Fibroblast of the conjunctiva (primary cell): ENCODE data around the gene NEB.

Source experiments
- DNase-seq: peaks from one replicate; pipeline ENCODE4 v3.0.0-alpha.2; 2010; ENCODE audit warnings: low read depth

Gene NEB

GRCh38 chr2:151733771-151734672 lies at the start of gene NEB:
Gene NEB, minus strand, starts transcription at chr2:151734476. Its CDS starts 1,320 bp downstream, at chr2:151733156.
- DNase-seq, result no peak

DNA sequence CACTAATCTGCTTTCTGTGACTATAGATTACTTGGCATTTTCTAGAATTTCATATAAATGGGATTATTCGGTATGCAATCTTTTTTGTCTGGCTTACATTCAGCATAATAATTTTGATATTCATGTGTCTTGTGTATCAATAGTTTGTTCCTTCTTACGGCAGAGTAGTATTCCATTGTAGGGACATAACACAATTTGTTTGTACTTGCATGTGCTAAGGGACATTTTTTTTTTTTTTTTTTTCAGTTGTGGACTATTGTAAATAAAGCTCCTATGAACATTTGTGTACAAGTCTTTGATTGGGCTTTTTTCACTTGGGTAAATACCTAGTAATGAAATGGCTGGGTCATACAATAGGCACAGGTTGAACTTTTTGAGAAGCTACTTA lies 48.9 kb upstream of the NEB start:
- no peak for DNase-seq

GRCh38 chr2:151782378-151783132 lies 48.3 kb upstream of the NEB start:
- DNase-seq, result no peak

GRCh38 chr2:151781642-151782041 lies 47.4 kb upstream of the NEB start:
- DNase-seq, result no peak

- DNase-seq, result no peak
These were observed 46.7 kb upstream of the NEB start for GRCh38 chr2:151780938-151781337.

DNA sequence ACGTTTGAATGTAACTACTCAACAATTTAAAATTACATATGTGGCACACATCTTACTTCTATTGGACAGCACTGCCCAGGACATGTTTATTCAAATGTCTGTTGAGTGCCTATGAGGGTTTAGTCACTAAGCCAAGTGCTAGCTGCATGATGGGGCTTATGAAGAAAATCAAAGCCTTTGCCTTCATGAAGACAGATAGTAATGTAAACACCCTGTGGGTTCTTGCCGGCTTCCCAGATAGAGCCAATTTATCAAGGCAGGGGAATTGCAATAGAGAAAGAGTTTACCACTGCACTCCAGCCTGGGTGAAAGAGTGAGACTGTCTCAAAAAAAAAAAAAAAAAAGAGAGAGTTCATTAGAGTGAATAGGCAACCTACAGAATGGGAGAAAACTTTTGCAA lies 43.7 kb upstream of the NEB start:
- no peak for DNase-seq

DNA sequence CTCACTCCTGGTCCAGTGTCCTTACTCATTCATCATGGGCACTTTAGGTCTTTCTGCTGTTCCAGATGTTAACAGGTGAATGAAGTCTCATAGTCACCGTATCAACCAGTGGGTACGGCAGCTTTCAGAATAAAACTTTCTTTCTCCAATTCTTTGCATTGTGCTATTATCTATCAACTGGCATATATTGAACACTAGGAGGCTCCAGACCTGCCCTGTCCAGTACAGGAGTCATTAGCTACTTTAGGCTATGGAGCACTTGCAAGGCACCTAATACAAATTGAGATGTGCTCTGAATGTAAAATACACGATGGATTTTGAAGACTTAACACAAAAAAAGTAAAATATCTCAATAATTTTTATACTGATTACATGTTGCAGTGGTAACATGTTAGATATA lies 43.2 kb upstream of the NEB start:
- DNase-seq, result no peak

DNA sequence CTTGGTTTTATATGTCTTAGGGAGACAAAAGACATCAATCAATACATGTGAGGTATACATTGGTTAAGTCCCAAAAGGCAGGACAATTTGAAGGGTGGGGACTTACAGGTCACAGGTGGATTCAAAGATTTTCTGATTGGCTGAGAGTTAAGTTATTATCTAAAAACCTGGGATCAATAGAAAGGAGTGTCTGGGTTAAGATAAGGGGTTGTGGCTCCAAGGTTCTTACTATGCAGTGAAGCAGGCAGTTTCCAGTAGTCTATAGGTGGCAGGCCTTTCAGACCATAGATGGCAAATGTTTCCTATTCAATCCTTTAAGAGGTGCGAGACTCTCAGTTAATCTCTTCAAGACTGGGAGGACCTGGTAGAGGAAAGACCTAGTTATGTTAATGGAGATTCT lies 42.1 kb upstream of the NEB start:
- DNase-seq, result no peak

- no peak for DNase-seq
These were observed 40.9 kb upstream of the NEB start for GRCh38 chr2:151775057-151775740.

GRCh38 chr2:151774506-151774905 lies 40.2 kb upstream of the NEB start:
- peak; percentile 33 for DNase-seq

DNA sequence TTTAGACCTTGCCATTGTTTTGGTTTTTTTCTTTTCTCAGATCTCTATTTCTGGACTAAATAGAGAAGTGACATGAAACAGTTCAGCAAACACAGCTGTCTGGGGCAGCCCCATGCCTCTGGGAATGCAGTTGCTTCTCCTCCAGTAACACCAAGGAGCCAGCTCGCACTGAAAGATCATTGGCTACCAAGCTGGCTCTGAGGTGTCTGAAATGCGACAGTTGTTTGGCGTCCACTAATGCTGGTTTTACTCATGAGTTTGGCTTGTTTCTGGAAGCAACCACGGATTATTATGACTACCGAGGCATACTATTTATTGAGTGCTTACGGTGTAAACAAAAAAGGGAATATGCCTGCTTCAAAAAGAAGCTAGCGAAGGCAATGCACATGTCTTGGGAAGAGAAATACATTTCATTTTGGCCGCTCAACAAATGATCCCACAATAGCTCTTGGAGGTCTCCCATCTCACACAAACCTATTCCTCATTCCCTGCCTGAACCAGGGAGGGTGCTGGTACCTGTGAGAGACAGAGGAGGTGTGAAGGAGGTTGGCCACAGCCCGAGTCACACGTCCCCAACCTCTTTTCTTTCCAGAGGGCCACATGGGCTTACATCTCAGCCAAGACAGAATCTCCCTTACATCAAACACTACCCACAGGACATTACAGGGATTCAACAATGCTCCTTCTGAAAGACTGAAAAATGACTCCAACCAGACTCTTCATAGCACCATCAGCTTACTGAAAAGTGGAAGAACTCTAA lies 37.5 kb upstream of the NEB start:
- no peak for DNase-seq

DNA sequence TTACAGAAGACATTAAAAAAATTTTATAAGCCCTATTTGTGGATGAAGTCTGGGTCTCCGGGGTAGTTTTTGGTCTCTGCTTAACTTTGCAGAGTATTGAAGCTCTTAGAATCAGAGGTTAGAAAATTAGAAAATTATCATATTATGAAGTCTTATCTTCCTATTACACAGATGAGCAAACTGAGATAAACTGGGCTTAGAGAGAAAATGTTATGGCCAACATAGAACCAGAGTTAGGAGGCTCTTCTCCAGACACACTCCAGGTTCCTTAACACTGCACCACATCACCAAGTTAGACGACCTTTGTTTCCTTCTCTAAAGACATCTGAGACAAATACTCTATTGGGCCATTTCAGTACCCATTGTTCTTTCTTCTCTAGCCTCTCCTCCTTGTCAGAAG lies 36.7 kb upstream of the NEB start:
- no peak for DNase-seq

DNA sequence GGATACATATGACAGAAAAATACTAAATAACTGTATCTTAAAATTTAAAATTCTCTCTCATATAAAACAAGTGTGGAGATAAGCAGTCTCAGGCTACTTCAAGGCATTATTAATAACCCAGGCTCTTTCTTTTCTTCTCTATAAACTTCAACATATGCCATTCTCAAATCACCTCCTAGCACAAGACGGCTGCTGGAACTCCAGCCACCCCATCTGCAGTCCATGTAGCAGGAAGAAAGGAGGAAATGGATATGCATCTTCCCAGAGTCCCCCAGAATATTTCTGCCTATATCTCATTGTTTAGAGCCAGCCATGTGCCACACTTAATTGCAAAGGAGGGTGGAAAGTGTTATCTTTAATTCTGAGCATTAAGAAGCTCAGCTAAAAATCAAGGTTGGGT lies 35.3 kb upstream of the NEB start:
- DNase-seq, result no peak

- no peak for DNase-seq
These were observed 33.3 kb upstream of the NEB start for GRCh38 chr2:151767536-151767935.

GRCh38 chr2:151766437-151767153 lies 32.3 kb upstream of the NEB start:
- no peak for DNase-seq

DNA sequence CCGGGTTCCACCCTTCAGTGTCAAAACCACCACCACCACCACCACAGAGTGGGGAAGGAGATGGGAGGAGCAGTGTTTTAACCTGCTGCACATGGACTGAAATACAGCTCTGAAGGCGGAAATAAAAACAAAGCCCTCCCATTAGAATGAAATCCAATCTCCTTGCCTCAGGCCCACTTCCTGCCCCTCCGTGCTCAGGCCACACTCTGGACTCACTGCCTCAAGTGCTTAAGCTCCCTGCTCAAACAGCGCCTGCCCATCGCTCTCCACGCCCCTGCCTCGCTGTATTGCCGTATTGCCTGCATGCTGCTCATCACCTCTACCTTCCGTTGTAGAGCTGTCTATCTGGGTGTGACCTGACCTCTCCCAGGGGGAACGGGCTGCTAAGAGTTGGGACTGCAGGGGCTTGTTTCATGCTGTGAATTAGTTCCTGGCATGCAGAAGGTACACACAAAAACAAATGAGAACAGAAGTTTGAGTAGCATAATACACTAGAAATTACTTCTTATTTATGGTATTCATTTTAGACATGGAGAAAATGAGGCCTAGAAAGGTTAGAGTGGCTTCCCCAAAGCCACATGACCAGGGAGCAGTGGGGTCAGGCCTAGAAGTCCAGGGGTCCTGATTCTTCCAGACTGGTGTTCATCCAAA lies 31.6 kb upstream of the NEB start:
- DNase-seq, result no peak

- no peak for DNase-seq
These were observed 28.4 kb upstream of the NEB start for GRCh38 chr2:151762694-151763093.

GRCh38 chr2:151761687-151762086 lies 27.4 kb upstream of the NEB start:
- DNase-seq, result no peak

- no peak for DNase-seq
These were observed 26.9 kb upstream of the NEB start for GRCh38 chr2:151761193-151761592.

DNA sequence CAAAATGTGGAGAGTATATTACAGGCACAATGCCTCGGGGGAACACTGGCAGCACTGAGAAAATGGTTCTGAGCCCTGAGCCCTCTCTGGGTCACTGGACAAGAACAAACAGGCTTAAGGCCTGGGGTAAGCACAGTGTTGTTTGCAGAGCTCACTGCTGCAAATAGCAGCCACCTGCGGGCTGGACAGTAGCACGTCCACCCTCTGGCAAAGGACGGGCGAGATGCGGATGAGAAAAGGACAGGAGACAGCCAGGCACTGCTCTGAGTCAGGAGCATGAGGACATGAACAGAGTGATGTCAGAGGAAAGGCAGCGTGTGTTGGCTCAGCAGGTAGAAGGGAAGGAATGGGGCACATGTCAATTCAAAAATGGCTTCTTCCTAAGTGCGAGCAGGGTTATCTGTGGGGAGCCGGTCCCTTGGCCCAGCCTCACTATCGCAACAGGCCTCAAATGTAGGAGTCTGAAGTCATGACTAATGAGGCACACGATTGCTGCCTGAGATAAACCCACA lies 25.9 kb upstream of the NEB start:
- no peak for DNase-seq

- DNase-seq, result no peak
These were observed 24.5 kb upstream of the NEB start for GRCh38 chr2:151758744-151759143.
